GM13976 (cell line): ENCODE results near the gene AGL.

Source experiments
- DNase-seq: peaks from one replicate; pipeline ENCODE4 v3.0.0; 2012; ENCODE audit warnings: low spot score
- in situ Hi-C: fragments of 300-500 bp; cut with MboI; formaldehyde crosslinking; loops from one replicate; pipeline ENCODE4 v1.12.0; 2022; ENCODE audit warnings: low sequenced_read_pairs, mixed read lengths, inconsistent platforms; ENCODE audit not compliant: unreplicated experiment
- TF ChIP-seq, protein P1 (sequence below): IDR thresholded peaks from 2 replicates; pipeline ENCODE4 v1.5.1; 2012; ENCODE audit warnings: borderline replicate concordance, mild to moderate bottlenecking; ENCODE audit not compliant: insufficient read depth; ENCODE audit errors: extremely low read depth, missing control alignments, control extremely low read depth

AGL gene

DNA sequence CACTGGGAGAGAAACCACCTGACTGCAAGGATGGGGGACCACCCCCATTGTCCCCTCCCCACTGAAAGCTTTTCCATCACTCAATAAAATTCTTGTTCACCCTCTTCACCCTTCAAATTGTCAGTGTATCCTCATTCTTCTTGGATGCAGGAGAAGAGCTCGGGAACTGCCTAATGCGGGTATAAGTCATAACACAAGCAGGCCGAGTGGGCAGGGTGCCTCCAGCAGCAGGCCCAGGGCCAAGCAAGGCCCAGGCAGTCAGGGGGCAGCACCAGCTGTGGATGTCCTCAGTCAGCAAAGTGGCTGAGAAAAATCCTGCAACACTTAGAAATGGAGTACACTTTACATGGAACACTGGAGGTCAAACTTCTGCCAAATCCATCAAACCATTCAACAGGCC is 85.9 kb downstream of the AGL start:
- no peak for DNase-seq
- TF ChIP-seq, protein P1, sequence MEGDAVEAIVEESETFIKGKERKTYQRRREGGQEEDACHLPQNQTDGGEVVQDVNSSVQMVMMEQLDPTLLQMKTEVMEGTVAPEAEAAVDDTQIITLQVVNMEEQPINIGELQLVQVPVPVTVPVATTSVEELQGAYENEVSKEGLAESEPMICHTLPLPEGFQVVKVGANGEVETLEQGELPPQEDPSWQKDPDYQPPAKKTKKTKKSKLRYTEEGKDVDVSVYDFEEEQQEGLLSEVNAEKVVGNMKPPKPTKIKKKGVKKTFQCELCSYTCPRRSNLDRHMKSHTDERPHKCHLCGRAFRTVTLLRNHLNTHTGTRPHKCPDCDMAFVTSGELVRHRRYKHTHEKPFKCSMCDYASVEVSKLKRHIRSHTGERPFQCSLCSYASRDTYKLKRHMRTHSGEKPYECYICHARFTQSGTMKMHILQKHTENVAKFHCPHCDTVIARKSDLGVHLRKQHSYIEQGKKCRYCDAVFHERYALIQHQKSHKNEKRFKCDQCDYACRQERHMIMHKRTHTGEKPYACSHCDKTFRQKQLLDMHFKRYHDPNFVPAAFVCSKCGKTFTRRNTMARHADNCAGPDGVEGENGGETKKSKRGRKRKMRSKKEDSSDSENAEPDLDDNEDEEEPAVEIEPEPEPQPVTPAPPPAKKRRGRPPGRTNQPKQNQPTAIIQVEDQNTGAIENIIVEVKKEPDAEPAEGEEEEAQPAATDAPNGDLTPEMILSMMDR, result no peak
- in situ Hi-C loops, result no loop called here

DNA sequence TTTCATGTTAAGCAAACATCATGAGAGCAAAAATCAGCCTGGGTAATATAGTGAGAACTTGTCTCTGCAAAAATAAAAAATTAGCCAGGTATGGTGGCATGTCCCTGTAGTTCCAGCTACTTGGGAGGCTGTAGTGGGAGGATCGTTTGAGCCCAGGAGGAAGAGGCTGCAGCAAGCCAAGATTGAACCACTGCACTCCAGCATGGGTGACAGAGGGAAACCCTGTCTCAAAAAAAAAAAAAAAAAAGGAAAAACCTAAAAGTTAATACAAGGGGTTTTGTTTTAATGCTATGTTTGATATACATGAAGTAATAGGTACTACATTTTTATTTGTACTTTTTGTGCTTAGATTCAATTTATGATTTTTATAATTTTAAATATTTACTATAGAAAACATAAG is 92.6 kb downstream of the AGL start:
- no peak for DNase-seq
- TF ChIP-seq, protein P1, result no peak
- in situ Hi-C loops, result no loop called here

DNA sequence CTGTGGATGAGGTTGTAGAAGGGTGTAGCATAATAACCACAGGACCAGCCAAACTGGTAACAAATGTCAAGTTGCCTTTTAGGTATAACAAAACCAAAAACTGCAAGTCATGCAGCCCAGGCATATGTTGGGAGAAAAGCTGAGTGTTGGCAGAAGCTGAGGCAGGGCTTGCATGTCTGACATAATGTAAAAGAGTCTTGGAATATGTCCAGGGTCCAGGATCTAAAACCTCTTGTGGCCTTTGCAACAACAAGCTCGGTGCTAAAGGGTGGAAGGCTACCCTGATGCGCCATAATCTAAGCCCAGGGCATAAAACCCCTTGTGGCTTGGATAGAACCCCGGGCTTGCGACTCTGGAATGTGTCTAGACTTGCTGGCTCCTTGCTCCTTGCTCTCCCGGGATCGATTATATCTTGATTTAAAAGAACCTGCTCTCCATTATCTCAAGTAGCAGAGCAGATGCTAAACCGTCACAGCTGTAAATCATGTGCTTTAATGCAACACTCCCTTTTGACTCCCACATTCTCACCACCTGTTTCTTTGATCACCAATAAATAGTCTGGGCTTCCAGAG is 93.1 kb downstream of the AGL start:
- in situ Hi-C loops, result no loop called here
- DNase-seq, result no peak
- TF ChIP-seq, protein P1, result no peak

DNA sequence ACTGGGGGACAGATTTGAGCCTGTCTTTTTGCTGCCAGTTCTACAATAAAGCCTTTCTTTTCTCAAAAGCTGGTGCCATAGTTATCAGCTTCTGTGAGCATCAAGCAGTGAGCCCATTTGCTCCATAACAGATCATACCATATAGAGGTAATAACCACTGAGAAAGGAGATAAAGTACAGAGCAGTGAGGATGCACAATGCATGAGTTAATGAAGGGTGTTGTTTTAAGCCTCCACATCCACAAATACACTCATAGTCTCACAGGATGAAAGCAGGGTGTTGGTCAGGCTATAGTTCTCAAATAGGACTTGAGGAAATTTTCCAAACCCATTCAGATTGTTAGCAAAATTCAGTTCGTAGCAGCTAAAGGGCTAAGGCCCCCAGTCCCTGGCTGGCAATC is 94.0 kb downstream of the AGL start:
- no peak for DNase-seq
- TF ChIP-seq, protein P1, result no peak
- in situ Hi-C loops, result no loop called here

DNA sequence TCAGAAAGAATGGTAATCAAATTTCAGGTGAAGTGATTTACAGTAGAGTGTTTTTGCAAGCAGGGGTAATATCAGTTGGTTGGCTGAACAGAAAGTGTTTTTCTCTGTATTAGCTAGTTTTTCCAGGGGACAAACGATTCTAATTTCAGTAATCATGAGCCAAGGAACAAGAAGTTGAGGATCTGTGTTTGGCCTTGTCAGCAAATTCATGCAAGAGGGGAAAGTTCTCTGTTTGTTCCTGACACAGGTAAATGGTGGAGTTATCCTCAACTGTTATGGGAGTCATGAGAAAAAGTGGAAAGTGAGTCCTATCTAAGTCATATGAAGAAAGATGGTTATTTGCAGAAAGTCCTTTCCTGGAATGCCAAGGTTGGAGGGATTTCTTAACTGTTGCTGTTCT is 95.0 kb downstream of the AGL start:
- no peak for DNase-seq
- in situ Hi-C loops, result no loop called here
- TF ChIP-seq, protein P1, result no peak

DNA sequence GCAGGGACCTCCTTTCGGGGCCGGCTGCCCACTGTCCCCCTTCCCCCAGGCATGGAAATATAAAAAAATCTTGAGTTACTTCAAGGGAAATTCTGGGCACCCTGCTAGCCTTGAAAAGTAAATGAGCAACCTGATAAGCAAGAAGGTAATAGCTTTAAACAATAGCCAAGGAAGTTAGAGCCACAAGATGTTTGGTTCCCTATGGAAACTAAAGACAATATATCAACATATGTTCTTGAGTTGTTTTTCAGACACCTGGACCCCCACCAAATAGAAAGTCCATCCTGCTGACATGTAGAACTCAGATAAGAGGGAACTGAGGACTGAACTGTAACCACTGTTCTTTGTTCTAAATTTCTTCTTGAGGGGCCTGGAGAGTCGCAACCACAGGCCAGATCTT is 100.3 kb downstream of the AGL start:
- no peak for DNase-seq
- TF ChIP-seq, protein P1, result no peak
- in situ Hi-C loops, result no loop called here

DNA sequence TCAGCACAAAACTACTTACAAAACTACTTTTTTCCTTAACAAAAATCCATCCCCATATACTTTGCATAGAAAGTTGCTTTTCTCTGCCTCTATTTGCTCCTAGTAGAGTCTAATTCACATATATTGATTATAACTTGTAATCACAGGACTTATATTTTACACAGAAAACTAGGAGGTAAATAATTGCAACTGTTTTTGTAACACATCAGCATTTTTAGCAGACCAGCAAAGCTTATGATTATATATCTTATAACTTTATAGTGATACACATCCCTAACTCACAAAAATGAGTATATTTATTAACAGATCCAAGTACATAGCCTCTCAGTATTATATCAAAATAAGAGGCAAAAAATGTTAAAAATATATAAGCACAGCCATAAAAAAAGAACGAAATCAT is 102.4 kb downstream of the AGL start:
- DNase-seq, result no peak
- in situ Hi-C loops, result no loop called here
- TF ChIP-seq, protein P1, result no peak
